ENCODE data around the gene NIPSNAP2.

GRCh38 chr7:55951637-55952351 lies 12.6 kb upstream of the NIPSNAP2 start, which contains the start of gene MRPS17:
- TF ChIP-seq TARDBP (IDR thresholded peaks at IDR 0.05) (no peak), SP1 (IDR thresholded peaks at IDR 0.05) (no peak), ZNF384 (IDR thresholded peaks at IDR 0.05) (no peak), BHLHE40 (IDR thresholded peaks at IDR 0.05; ENCODE audit: borderline replicate concordance) (no peak), SUZ12 (IDR thresholded peaks at IDR 0.05) (no peak), ARNT (IDR thresholded peaks at IDR 0.05) (no peak)
